ENCODE measurements around the gene UIMC1.

The UIMC1 gene

DNA sequence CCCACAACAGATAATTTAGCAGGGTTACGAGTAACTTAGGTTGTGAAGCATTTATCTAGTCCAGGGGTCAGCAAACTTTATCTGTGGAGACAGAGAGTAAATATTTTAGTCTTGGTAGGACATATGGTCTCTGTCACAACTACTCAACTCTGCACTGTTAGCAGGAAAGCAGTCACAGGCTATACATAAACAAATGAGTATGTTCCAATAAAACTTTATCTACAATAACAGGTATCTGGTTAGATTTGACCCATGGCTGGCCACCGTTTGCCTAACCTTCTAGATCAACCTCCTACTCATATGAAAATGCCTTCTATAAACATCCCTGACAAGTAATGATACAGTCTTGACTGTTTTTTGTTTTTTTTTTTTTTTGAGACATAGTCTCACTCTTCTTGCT is 94.5 kb downstream of the UIMC1 start:
- Histone ChIP-seq H3K36me3 (ENCODE audit: insufficient read depth) (no peaks in the 10 kb centered on the region), H3K4me2 (no peak overlapping the region), H3K27ac (no peak overlapping the region), H3K9ac (no peak overlapping the region), H2AFZ (ENCODE audit: low read depth) (no peak overlapping the region), H3K4me3 (IDR thresholded peaks at IDR 0.05; ENCODE audit: insufficient read depth, low read depth, low read length) (no peak overlapping the region), H4K20me1 (ENCODE audit: insufficient read depth) (no peaks in the 10 kb centered on the region; the same call in 1 of the 2 replicates), H3K79me2 (ENCODE audit: insufficient read depth, low read depth) (no peaks in the 10 kb centered on the region), H3K27me3 (ENCODE audit: insufficient read depth, low read depth) (no peaks in the 10 kb centered on the region), H3K4me1 (ENCODE audit: low read depth, poor library complexity, severe bottlenecking) (peaks cover 23% of the 10 kb centered on the region)
- TF ChIP-seq, protein P1, sequence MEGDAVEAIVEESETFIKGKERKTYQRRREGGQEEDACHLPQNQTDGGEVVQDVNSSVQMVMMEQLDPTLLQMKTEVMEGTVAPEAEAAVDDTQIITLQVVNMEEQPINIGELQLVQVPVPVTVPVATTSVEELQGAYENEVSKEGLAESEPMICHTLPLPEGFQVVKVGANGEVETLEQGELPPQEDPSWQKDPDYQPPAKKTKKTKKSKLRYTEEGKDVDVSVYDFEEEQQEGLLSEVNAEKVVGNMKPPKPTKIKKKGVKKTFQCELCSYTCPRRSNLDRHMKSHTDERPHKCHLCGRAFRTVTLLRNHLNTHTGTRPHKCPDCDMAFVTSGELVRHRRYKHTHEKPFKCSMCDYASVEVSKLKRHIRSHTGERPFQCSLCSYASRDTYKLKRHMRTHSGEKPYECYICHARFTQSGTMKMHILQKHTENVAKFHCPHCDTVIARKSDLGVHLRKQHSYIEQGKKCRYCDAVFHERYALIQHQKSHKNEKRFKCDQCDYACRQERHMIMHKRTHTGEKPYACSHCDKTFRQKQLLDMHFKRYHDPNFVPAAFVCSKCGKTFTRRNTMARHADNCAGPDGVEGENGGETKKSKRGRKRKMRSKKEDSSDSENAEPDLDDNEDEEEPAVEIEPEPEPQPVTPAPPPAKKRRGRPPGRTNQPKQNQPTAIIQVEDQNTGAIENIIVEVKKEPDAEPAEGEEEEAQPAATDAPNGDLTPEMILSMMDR (conservative IDR thresholded peaks at IDR 0.05; ENCODE audit: low read depth, low read length): no peak

DNA sequence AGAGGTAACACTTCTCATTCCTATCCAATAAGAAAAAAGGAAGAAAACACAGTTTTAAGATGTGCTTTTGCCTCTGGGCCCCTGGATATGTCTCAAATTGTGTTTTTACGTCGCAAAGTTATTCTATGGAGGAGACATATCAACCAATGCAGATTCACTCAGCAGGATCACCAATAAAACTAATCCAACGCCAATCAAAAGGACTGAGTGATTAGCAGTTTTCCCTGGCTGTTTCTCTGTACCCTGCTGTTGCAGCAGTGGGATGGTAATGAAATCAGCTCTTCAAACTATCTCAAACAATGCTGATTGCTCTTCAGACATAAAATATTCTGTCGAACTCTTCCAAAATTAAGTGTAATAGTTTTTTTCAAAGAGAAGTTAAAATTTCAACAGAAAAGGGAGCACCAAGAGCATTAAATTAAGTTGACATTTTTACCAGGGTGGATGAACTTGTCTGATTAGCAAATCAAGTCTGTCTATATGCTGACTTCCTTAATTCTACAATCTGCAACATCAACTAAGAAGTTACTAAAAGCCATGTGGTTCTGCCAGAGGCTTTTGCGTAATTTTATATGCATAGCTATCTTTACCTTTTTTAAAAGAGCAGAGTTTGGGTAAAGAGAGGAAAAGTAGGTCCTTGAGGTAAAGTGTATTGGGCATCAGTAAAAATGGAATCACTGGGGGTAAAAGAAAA is 97.8 kb downstream of the UIMC1 start:
- no peak overlapping the region for H3K27ac ChIP-seq
- no peaks in the 10 kb centered on the region for H3K4me1 ChIP-seq (ENCODE audit: low read depth, poor library complexity, severe bottlenecking)
- no peaks in the 10 kb centered on the region for H4K20me1 ChIP-seq (ENCODE audit: insufficient read depth)
- H3K4me2 ChIP-seq: no peak overlapping the region
- no peak overlapping the region for H3K9ac ChIP-seq
- H2AFZ ChIP-seq (ENCODE audit: low read depth): no peak overlapping the region
- TF ChIP-seq, protein P1 (conservative IDR thresholded peaks at IDR 0.05; ENCODE audit: low read depth, low read length): no peak
- H3K36me3 ChIP-seq (ENCODE audit: insufficient read depth): no peaks in the 10 kb centered on the region
- H3K79me2 ChIP-seq (ENCODE audit: insufficient read depth, low read depth): no peaks in the 10 kb centered on the region
- H3K27me3 ChIP-seq (ENCODE audit: insufficient read depth, low read depth): no peaks in the 10 kb centered on the region
- no peak overlapping the region for H3K4me3 ChIP-seq (IDR thresholded peaks at IDR 0.05; ENCODE audit: insufficient read depth, low read depth, low read length)

DNA sequence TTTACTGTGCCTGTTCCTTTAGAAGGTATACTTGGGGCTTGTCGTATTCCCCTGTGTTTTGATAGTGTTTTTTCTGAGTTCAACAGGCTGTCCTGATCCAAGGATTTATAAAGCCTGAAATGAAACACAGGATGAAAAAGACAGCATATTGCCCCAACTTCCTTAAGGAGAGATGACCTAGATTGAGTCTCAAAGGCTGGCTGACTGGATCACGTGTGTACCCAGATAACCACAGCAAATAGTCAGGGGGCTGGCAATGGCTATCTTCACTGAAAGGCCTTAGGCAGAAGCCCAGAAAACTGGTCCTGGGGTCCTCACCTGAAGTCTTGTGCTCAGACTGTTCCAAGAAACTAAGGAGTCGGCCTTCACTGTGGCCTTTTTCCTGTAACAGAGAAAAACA is 99.8 kb downstream of the UIMC1 start:
- no peaks in the 10 kb centered on the region for H3K4me1 ChIP-seq (ENCODE audit: low read depth, poor library complexity, severe bottlenecking)
- H3K9ac ChIP-seq: no peak overlapping the region
- no peaks in the 10 kb centered on the region for H3K36me3 ChIP-seq (ENCODE audit: insufficient read depth)
- no peaks in the 10 kb centered on the region for H4K20me1 ChIP-seq (ENCODE audit: insufficient read depth)
- no peaks in the 10 kb centered on the region for H3K79me2 ChIP-seq (ENCODE audit: insufficient read depth, low read depth)
- no peak overlapping the region for H2AFZ ChIP-seq (ENCODE audit: low read depth)
- no peak overlapping the region for H3K4me2 ChIP-seq
- H3K4me3 ChIP-seq (IDR thresholded peaks at IDR 0.05; ENCODE audit: insufficient read depth, low read depth, low read length): no peak overlapping the region
- H3K27me3 ChIP-seq (ENCODE audit: insufficient read depth, low read depth): no peaks in the 10 kb centered on the region
- TF ChIP-seq, protein P1 (conservative IDR thresholded peaks at IDR 0.05; ENCODE audit: low read depth, low read length): no peak
- no peak overlapping the region for H3K27ac ChIP-seq

DNA sequence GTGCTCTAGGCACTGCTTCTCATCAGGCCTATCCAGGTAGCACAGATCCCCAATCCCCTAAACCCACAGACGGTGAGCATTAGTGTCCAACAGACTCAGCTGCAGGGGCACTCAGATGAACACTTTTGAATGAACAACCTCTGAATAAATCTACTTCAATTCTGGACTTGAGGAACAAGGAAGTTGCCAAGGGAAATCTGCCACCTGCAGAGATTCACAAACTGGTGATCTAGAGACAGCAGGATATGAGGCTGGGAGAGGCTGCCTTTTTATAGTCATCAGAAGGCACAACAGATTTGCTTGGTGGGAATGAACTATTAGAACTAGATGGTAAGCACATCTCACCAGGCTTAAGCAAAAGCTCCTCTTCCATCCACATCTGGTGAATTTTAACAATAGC is 100.5 kb downstream of the UIMC1 start:
- no peaks in the 10 kb centered on the region for H3K79me2 ChIP-seq (ENCODE audit: insufficient read depth, low read depth)
- no peaks in the 10 kb centered on the region for H4K20me1 ChIP-seq (ENCODE audit: insufficient read depth)
- H3K4me2 ChIP-seq: no peak overlapping the region
- H3K36me3 ChIP-seq (ENCODE audit: insufficient read depth): no peaks in the 10 kb centered on the region
- no peaks in the 10 kb centered on the region for H3K4me1 ChIP-seq (ENCODE audit: low read depth, poor library complexity, severe bottlenecking)
- no peak overlapping the region for H2AFZ ChIP-seq (ENCODE audit: low read depth)
- H3K4me3 ChIP-seq (IDR thresholded peaks at IDR 0.05; ENCODE audit: insufficient read depth, low read depth, low read length): no peak overlapping the region
- no peak overlapping the region for H3K27ac ChIP-seq
- no peaks in the 10 kb centered on the region for H3K27me3 ChIP-seq (ENCODE audit: insufficient read depth, low read depth)
- TF ChIP-seq, protein P1 (conservative IDR thresholded peaks at IDR 0.05; ENCODE audit: low read depth, low read length): no peak
- no peak overlapping the region for H3K9ac ChIP-seq

Data from KMS-11 (cell line).